Stimulated activated CD4-positive, alpha-beta T cell treated with anti-CD3 and anti-CD28 coated beads, Interleukin-2, amount 100 ng/mL, for 48 hours (primary cell): ENCODE results near the gene KHDC1.
"Not testable (repeated sequence)": the region's sequence is repeated elsewhere in the genome, so short reads cannot be mapped to it uniquely, and the experiment has no call there.

Experiments used
- DNase-seq, 2 donors: peaks; one replicate each; pipeline ENCODE4 v3.0.0-alpha.2; 2020

The KHDC1 gene

GRCh38 chr6:73248192-73248903 is 14.6 kb downstream of the KHDC1 start:
- no peak for DNase-seq

DNA sequence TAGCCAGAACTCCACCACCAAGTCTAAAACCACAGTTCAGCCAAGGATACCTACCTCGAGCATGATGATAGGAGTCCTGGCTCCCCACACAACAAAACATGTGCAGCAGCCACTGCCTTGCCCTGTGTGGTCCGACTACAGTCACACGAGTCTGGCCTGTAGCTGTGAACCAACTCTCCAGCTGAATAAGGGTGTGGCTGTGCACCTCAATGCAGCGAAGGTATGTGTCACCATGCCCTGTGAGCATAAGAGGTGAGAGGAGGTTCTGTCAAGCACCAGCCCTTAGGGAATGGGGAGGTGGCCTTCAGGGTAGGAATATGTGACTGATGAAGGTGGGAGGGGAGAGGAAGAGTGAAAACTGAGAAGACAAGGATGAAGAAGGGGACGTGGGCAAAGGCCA is 21.0 kb downstream of the KHDC1 start:
- DNase-seq, result no peak

DNA sequence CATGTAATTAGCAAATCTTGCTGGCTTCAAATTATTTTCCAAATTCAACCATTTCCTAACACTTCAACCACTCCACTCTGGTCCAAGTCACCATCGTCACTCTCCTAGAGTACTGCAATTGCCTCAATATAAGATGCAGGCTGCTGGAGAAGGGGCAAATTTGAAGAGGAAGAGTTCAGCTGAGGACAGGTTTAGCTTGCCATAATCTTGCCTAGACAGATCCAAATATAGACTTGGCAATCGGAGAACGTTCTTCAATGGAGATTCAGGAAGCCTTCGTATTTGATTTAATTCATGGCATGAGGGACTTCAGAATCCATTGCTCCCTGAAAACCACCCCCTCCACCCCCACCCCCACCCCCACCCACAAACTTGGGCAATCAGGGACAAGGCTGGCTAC is 22.3 kb downstream of the KHDC1 start:
- no peak for DNase-seq

- no peak for DNase-seq
Measured at GRCh38 chr6:73236144-73236750, 26.7 kb downstream of the KHDC1 start.

DNA sequence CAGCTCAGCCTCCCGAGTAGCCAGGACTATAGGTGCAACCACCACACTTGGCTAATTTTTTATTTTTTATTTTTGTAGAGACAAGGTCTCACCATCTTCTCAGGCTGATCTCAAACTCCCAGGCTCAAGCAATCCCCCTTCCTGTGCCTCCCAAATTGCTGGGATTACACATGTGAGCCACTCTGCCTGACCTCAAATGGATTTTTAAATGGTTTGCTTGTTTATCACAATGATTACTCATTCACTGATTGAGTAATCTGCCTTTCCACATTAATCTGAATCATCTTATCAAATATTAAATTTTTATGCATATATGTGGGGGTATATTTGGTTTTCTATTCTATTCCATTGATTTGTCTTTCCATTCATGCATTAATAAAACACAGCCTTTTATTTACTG is 28.3 kb downstream of the KHDC1 start:
- DNase-seq, result no peak

DNA sequence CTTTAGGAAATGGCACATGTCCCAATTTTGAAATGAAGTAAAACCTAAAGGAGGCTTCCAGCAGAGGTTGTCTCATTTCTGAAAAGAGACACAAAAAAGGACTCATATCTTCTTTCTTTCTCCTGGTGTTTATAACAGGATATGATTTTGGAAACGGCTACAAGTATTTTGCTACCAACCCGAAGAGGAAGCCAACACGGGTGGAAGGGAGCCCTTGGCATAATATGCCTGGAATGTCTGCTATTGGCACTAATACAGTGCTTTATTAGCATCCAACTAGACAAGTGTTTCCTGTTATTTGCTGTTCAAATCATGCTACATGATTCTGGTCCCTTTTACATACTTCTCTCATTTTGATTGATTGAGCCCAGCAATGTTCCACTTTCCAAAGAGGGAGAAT is 29.0 kb downstream of the KHDC1 start:
- not testable (repeated sequence) for DNase-seq

- no peak for DNase-seq
Measured at GRCh38 chr6:73233048-73233447, 29.9 kb downstream of the KHDC1 start.

GRCh38 chr6:73231986-73232391 is 31.0 kb downstream of the KHDC1 start:
- no peak for DNase-seq

DNA sequence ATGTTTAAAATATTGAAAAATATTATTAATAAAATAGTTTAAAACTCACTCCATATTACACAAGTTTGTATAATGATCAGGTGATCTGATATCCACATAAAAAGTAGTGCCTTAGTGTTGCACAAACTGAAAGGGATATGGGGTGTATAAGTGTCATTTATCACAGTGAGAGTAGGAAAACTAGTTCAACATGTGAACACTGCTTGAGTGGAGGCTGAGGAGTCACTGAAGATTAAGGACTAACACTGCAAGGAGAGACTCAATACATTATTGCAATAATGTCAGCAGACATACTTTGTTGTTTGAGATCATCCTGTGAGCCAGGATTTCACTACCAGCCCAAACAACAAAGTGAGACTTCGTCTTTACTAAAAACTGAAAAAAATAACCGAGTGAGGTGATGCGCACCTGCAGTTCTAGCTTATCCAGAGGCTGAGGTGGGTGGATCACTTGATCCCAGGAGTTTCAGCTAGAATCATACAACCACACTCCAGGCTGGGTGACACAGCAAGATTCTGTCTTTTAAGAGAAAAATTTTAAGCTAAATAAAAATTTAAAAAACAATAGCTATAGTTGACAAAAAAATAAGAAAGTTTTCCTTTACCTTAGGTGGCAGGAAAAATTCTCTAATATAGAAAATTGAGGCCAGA is 35.3 kb downstream of the KHDC1 start:
- DNase-seq, result no peak

DNA sequence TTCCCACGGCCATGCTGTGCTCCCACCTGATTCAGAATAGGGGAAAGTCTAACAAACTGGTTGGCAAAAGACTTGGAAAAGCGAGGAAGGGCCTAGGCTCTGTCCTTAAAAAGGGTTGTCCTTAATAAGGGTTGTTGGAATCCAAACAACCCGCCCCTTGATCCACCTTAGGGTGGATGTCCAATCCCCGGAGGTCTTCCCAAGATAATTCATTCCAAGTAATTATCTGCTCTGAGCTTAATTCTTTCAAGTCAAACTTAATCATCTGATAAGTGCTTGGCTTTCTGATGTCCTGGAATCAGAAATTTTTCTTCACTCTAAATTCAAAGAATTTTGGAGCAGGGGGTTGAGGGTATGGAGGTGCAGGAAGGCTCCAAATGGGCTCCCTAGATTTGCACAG is 37.6 kb downstream of the KHDC1 start, which contains the start of gene KHDC1L:
KHDC1L (minus strand) TSS at position 101 of the 400 bp plus-strand sequence; CDS start at position 13, 88 bp downstream.
- no peak for DNase-seq

DNA sequence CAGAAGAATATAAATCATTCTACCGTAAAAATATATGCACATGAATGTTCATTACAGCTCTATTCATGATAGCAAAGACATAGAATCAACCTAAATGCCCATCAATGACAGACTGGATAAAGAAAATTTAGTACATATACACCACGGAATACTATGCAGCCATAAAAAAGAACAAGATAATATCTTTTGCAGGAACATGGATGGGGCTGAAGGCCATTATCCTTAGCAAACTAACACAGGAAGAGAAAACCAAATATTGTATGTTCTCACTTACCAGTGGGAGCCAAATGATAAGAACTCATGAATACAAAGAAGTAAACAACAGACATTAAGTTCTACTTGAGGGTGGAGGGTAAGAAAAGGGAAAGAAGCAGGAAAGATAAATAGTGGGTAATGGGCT is 46.1 kb downstream of the KHDC1 start:
- no peak for DNase-seq

GRCh38 chr6:73209117-73209516 is 53.9 kb downstream of the KHDC1 start:
- no peak for DNase-seq

DNA sequence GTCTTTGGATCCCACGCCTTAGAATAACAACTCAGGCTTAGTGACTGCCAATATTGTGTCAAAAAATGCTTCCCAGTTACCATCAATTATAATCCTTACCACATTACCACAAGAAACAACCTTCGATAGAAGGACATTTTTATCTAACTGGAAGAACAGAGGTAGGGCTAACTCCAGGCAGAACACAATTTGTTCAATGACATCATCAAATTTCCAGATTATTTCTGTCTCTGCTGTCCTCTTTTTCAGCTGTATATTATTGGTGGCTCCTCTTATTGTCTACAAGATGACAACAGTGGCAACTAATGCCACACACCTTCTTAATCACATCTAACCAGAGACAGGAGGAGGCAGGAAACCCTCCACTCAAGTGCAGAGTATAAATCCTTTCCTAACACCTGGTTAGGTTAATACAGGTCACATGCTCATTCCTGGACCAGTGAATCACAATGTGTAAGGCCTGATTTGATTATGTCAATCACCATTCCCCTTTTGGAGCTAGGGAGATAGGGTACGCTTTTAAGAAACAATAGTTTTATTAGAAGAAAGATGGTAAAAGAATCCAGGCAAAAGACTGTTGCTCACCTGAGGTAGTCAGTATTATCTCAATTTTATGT is 55.7 kb downstream of the KHDC1 start:
- DNase-seq, result no peak

GRCh38 chr6:73204252-73204651 is 58.7 kb downstream of the KHDC1 start:
- DNase-seq, result no peak

DNA sequence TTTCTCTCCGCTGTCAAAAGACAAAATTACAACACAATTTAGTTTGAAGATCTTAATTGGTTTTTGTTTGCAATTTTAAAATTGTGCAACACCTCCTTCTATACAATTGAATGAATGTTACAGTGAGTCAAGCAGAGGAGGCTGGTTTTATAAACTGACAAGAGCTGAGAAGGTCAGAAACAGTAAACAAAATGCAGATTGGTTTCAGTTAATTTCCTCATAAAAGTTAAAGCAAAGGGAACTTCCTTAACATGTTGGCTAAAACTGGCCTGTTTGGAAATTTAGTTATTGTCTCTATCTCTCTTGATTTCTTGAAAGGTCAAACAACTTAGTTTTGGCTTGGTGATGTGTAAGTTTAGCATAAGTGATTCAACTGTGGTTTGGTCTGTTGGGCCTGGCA is 59.9 kb downstream of the KHDC1 start:
- no peak for DNase-seq

- no peak for DNase-seq
Measured at GRCh38 chr6:73200735-73201134, 62.3 kb downstream of the KHDC1 start.

DNA sequence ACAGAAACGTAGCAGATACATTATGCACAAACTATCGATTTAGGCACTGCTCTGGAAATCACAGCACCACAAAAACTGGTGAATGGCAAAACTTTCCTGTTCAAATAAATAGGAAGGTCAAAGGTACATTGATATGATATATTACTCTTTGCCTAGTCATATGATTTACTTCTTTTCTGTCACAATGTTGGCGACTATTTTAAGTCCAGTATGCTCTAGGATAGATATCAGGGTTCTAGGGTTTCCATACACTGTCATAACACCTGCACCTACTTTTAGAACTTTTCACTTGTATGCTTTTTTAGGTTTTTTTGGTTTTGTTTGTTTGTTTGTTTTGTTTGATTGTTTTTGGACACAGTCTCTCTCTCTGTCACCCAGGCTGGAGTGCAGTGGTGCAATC is 62.7 kb downstream of the KHDC1 start:
- DNase-seq, result no peak

DNA sequence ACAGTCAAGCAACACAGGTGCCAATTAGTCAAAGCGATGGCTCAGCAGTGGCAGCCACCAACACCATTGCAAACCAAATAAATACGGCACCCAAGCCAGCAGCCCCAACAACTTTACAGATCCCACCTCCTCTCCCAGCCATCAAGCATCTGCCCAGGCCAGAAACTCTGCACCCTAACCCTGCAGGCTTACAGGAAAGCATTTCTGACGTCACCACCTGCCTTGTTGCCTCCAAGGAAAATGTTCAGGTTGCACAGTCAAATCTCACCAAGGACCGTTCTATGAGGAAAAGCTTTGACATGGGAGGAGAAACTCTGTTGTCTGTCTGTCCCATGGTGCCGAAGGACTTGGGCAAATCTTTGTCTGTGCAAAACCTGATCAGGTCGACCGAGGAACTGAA is 68.3 kb downstream of the KHDC1 start:
- no peak for DNase-seq

DNA sequence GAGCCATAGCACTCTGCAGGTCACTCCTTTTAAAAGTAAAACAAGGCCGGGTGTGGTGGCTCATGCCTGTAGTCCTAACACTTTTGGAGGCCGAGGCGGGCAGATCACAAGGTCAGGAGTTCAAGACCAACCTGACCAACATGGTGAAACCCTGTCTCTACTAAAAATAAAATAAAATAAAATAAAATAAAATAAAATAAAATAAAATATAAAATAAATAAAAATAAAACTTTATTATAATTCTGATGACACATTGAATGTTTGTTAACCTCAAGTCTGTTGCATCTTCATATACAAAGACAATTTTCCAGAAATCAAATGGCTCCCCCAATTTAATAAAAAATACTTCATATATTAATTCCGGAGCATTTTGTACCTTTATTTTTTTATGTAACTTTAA is 69.7 kb downstream of the KHDC1 start:
- DNase-seq, result not testable (repeated sequence)
